Measurements from ENCODE around the gene PCNX4.

- TF ChIP-seq CTCF (IDR thresholded peaks at IDR 0.05) = no peak
- no peak for TF ChIP-seq POLR2A (IDR thresholded peaks at IDR 0.05)
Observed at GRCh38 chr14:60090864-60091519, 731 bp upstream of the PCNX4 start.
